Loucy (cell line): ENCODE data around the gene JPT2.

Source experiments
- H2AFZ ChIP-seq: fragments of 200-600 bp; sonication (generic); 2 replicates; pipeline ENCODE4 v1.6.0; 2016; ENCODE audit warnings: antibody characterized with exemption, mild to moderate bottlenecking, low read length, moderate library complexity
- H3F3A ChIP-seq: fragments of 200-600 bp; 2 replicates; pipeline ENCODE4 v1.6.0; 2016; ENCODE audit warnings: antibody characterized with exemption, low read depth, mild to moderate bottlenecking
- H3K27me3 ChIP-seq: fragments of 200-600 bp; sonication (generic); 2 replicates; pipeline ENCODE4 v1.6.1; 2014; ENCODE audit warnings: low read length, mild to moderate bottlenecking; ENCODE audit not compliant: insufficient read depth, poor library complexity, severe bottlenecking
- H3K36me3 ChIP-seq: fragments of 200-600 bp; sonication (generic); 2 replicates; pipeline ENCODE4 v1.6.1; 2016; ENCODE audit warnings: low read length; ENCODE audit not compliant: insufficient read depth
- H3K4me1 ChIP-seq: fragments of 200-600 bp; sonication (generic); 2 replicates; pipeline ENCODE4 v1.5.1; 2014; ENCODE audit warnings: low read length, mild to moderate bottlenecking; ENCODE audit not compliant: insufficient read depth, poor library complexity, severe bottlenecking
- H3K4me2 ChIP-seq: fragments of 200-600 bp; sonication (generic); 2 replicates; pipeline ENCODE4 v1.6.0; 2014; ENCODE audit warnings: antibody characterized with exemption, low read length, low read depth, mild to moderate bottlenecking; ENCODE audit not compliant: poor library complexity, severe bottlenecking
- H3K4me3 ChIP-seq: fragments of 200-600 bp; sonication (generic); 2 replicates; pipeline ENCODE4 v1.5.1; 2014; ENCODE audit warnings: low read length, mild to moderate bottlenecking, mixed read lengths; ENCODE audit not compliant: poor library complexity, severe bottlenecking
- H3K79me2 ChIP-seq: fragments of 200-600 bp; sonication (generic); 2 replicates; pipeline ENCODE4 v1.6.1; 2014; ENCODE audit warnings: low read length; ENCODE audit not compliant: insufficient read depth
- H3K9ac ChIP-seq: fragments of 200-600 bp; sonication (generic); 2 replicates; pipeline ENCODE4 v1.6.0; 2014; ENCODE audit warnings: mild to moderate bottlenecking, low read depth, low read length, moderate library complexity; ENCODE audit not compliant: poor library complexity, severe bottlenecking
- H3K9me2 ChIP-seq: fragments of 200-600 bp; sonication (generic); replicated peaks from 2 replicates; pipeline ENCODE4 v1.6.1; 2016; ENCODE audit warnings: low read depth, low read length, mixed read lengths
- H3K9me3 ChIP-seq: fragments of 200-600 bp; sonication (generic); 2 replicates; pipeline ENCODE4 v1.6.1; 2014; ENCODE audit warnings: mild to moderate bottlenecking, antibody characterized with exemption, low read length, low read depth; ENCODE audit not compliant: insufficient read depth
- H4K20me1 ChIP-seq: fragments of 200-600 bp; sonication (generic); 2 replicates; pipeline ENCODE4 v1.6.0; 2014; ENCODE audit warnings: antibody characterized with exemption, low read length, mild to moderate bottlenecking; ENCODE audit not compliant: insufficient read depth, poor library complexity, severe bottlenecking
- CTCF ChIP-seq: fragments of 200-600 bp; sonication (generic); conservative IDR thresholded peaks from 2 replicates; pipeline ENCODE4 v1.5.1; 2014; ENCODE audit warnings: mild to moderate bottlenecking, antibody characterized with exemption, low read length
- EZH2phosphoT487 ChIP-seq: fragments of 200-600 bp; IDR thresholded peaks from 2 replicates; pipeline ENCODE4 v1.6.1; 2018; ENCODE audit warnings: antibody characterized with exemption, mild to moderate bottlenecking, moderate library complexity, borderline replicate concordance

Gene JPT2

DNA sequence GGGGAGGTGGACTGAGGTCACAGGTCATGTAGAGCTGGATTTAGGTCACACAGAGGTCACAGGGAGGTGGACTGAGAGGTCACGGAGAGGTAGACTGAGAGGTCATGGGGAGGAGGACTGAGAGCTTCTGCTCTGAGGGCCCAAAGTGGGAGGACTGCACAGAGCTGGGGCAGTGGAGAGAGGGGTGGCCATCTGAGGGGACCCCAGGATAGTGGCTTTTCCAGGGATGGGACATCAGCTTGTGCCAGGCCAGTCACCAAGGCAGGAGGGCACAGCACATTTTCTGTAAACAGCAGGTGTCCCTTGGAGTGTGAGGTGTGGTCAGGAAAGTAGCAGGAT lies 26.1 kb upstream of the JPT2 start:
- H3K36me3 ChIP-seq = peaks cover 34% of the 10 kb centered on the region; the same call in 1 of the 2 replicates

DNA sequence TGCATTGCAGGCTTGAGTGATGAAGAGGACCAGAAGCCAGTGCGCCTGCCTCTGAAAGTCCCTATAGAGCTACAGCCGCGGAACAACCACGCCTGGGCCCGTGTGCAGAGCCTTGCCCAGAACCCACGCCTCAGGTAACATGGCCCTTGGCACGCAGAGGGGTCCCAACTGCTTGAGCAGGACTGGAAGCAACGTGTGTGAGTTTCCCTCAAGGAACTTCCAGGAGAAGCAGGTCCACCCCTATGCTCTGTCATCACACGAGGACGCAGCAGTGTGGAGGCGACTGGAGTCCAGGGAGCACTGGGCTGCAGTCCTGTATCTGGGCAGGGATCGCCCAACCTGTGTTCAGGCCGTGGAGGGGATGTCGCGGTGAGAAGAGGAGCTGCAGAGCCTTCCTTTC lies 25.1 kb upstream of the JPT2 start:
- Histone ChIP-seq H3K9ac (no peak overlapping the region), H3K36me3 (peaks cover 34% of the 10 kb centered on the region; the same call in 1 of the 2 replicates), H3K27me3 (no peaks in the 10 kb centered on the region), H3K4me1 (no peaks in the 10 kb centered on the region), H3K4me3 (no peak overlapping the region), H3K9me3 (no peaks in the 10 kb centered on the region), H3F3A (no peaks in the 10 kb centered on the region), H3K9me2 (no peaks in the 10 kb centered on the region), H4K20me1 (no peaks in the 10 kb centered on the region), H2AFZ (no peak overlapping the region), H3K4me2 (no peak overlapping the region), H3K79me2 (no peaks in the 10 kb centered on the region)
- TF ChIP-seq EZH2phosphoT487 (no peak), CTCF (no peak)

More for the DNA sequence above, 26.1 kb upstream of the JPT2 start:
- Histone ChIP-seq H3K4me2 (no peak overlapping the region), H3K9me2 (no peaks in the 10 kb centered on the region), H3K9ac (no peak overlapping the region), H4K20me1 (no peaks in the 10 kb centered on the region), H3K4me1 (no peaks in the 10 kb centered on the region), H3K79me2 (no peaks in the 10 kb centered on the region), H3K27me3 (no peaks in the 10 kb centered on the region), H3K9me3 (no peaks in the 10 kb centered on the region), H3K4me3 (no peak overlapping the region), H3F3A (no peaks in the 10 kb centered on the region), H2AFZ (no peak overlapping the region)
- TF ChIP-seq CTCF (no peak), EZH2phosphoT487 (no peak)

- no peak overlapping the region for H3K9ac ChIP-seq
- H4K20me1 ChIP-seq = no peaks in the 10 kb centered on the region
- H3K4me1 ChIP-seq = no peaks in the 10 kb centered on the region
- no peaks in the 10 kb centered on the region for H3K79me2 ChIP-seq
- H3K4me3 ChIP-seq = no peak overlapping the region
- H3F3A ChIP-seq = no peaks in the 10 kb centered on the region
- no peak for TF ChIP-seq CTCF
- no peak for TF ChIP-seq EZH2phosphoT487
- peaks cover 34% of the 10 kb centered on the region; the same call in 1 of the 2 replicates for H3K36me3 ChIP-seq
- no peaks in the 10 kb centered on the region for H3K27me3 ChIP-seq
- H2AFZ ChIP-seq = no peak overlapping the region
- H3K9me3 ChIP-seq = no peaks in the 10 kb centered on the region
- no peak overlapping the region for H3K4me2 ChIP-seq
- no peaks in the 10 kb centered on the region for H3K9me2 ChIP-seq
These were observed 23.4 kb upstream of the JPT2 start for GRCh38 chr16:1654505-1655268.
